T1000 (cell line): ENCODE measurements around the gene GSTM3.

Source experiments
- DNase-seq: peaks from one replicate; lab custom pipeline; 2025; ENCODE audit warnings: mixed read lengths; lab: John Stamatoyannopoulos, UW

The GSTM3 gene

GRCh38 chr1:109740615-109741373 lies at the start of gene GSTM3:
GSTM3 (minus strand) TSS chr1:109741038; CDS start chr1:109740287, 751 bp downstream.
- no peak for DNase-seq

- no peak for DNase-seq
These were observed 49.5 kb upstream of the GSTM3 start for GRCh38 chr1:109790329-109790728.

GRCh38 chr1:109789551-109790180 lies 48.8 kb upstream of the GSTM3 start:
- no peak for DNase-seq

GRCh38 chr1:109788695-109789521 lies 48.1 kb upstream of the GSTM3 start:
- DNase-seq = no peak

GRCh38 chr1:109787845-109788601 lies 47.2 kb upstream of the GSTM3 start:
- no peak for DNase-seq

- DNase-seq = no peak
These were observed 46.5 kb upstream of the GSTM3 start for GRCh38 chr1:109787211-109787844.

GRCh38 chr1:109786531-109787021 lies 45.7 kb upstream of the GSTM3 start:
- DNase-seq = no peak

- DNase-seq = no peak
These were observed 45.3 kb upstream of the GSTM3 start for GRCh38 chr1:109786112-109786480.

- no peak for DNase-seq
These were observed 44.7 kb upstream of the GSTM3 start for GRCh38 chr1:109785446-109786111.

GRCh38 chr1:109784551-109785252 lies 43.9 kb upstream of the GSTM3 start:
- no peak for DNase-seq

- peak; percentile 37 for DNase-seq
These were observed 42.6 kb upstream of the GSTM3 start for GRCh38 chr1:109783436-109783835.

- no peak for DNase-seq
These were observed 42.1 kb upstream of the GSTM3 start for GRCh38 chr1:109782927-109783326.

GRCh38 chr1:109782514-109782913 lies 41.7 kb upstream of the GSTM3 start:
- DNase-seq = no peak

GRCh38 chr1:109781806-109782205 lies 41.0 kb upstream of the GSTM3 start:
- no peak for DNase-seq

- no peak for DNase-seq
These were observed 40.1 kb upstream of the GSTM3 start for GRCh38 chr1:109780982-109781381.

GRCh38 chr1:109777980-109778625 lies 37.3 kb upstream of the GSTM3 start:
- DNase-seq = no peak

- no peak for DNase-seq
These were observed 36.6 kb upstream of the GSTM3 start for GRCh38 chr1:109777436-109777835.

- DNase-seq = peak; percentile 76
These were observed 36.1 kb upstream of the GSTM3 start for GRCh38 chr1:109776911-109777310.

GRCh38 chr1:109776206-109776835 lies 35.5 kb upstream of the GSTM3 start:
- no peak for DNase-seq
